Measurements from ENCODE around the gene GPC5. TPM values are rescaled to one million over a fixed set of nuclear protein-coding genes. Genes with fewer than 3 reads are reported as not detected.
"Not testable (repeated sequence)": the region's sequence is repeated elsewhere in the genome, so short reads cannot be mapped to it uniquely, and the experiment has no call there.

GPC5 gene
- total and polyA plus RNA-seq, 4 donors: 15.2 to 54.4 (median 24.0) TPM

DNA sequence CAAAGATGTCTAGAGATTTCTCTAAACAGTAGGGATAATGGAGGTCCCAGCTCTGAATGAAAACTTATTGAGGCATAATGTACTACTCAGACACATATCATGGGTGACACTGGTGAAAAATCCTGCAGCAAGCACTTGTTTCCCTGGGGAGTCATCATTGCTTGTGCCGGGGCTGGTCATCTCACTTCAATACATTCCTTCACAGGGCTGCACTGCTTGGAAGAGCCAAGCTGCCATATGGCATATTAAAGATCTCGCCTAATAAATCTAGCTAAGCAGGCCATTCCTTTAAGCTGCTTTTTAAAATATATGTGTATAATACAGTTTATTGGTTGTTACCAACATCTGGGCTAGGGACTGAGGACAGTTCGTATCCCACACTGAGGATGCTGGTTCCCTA, 1496.0 kb downstream of the GPC5 start:
- Histone ChIP-seq H3K9me3 (ENCODE audit: control insufficient read depth, insufficient read depth, low read length) (no peaks in the 10 kb centered on the region), H3K4me1 (ENCODE audit: control insufficient read depth, insufficient read depth, low read length) (no peaks in the 10 kb centered on the region), H3K27me3 (ENCODE audit: control insufficient read depth, insufficient read depth, low read length) (no peaks in the 10 kb centered on the region), H3K36me3 (ENCODE audit: control insufficient read depth, insufficient read depth, low read length) (no peaks in the 10 kb centered on the region), H3K4me3 (ENCODE audit: low read depth, low read length) (no peak overlapping the region), H3K27ac (ENCODE audit: low read depth, low read length) (no peak overlapping the region)
- peak in 1 of 6 donors; percentile 80 for DNase-seq (ENCODE audit: low read depth in 4 of 6, low spot score in 6 of 6)
- 14% methylated on average over 1 of the region's 3 CpGs for WGBS (ENCODE audit: insufficient coverage)

GRCh38 chr13:92896842-92897241, 1498.4 kb downstream of the GPC5 start:
- H3K27me3 ChIP-seq (ENCODE audit: control insufficient read depth, insufficient read depth, low read length): no peaks in the 10 kb centered on the region
- DNase-seq (ENCODE audit: low read depth in 4 of 6, low spot score in 6 of 6): peak in 2 of 6 donors; percentile 47 to 79
- WGBS (ENCODE audit: insufficient coverage): 100% methylated on average over 1 of the region's 2 CpGs
- no peaks in the 10 kb centered on the region for H3K9me3 ChIP-seq (ENCODE audit: control insufficient read depth, insufficient read depth, low read length)
- no peaks in the 10 kb centered on the region for H3K36me3 ChIP-seq (ENCODE audit: control insufficient read depth, insufficient read depth, low read length)
- H3K4me3 ChIP-seq (ENCODE audit: low read depth, low read length): no peak overlapping the region
- no peak overlapping the region for H3K27ac ChIP-seq (ENCODE audit: low read depth, low read length)
- no peaks in the 10 kb centered on the region for H3K4me1 ChIP-seq (ENCODE audit: control insufficient read depth, insufficient read depth, low read length)

- not testable (repeated sequence) for H3K4me1 ChIP-seq (ENCODE audit: control insufficient read depth, insufficient read depth, low read length); H3K4me3 ChIP-seq (ENCODE audit: low read depth, low read length); H3K9me3 ChIP-seq (ENCODE audit: control insufficient read depth, insufficient read depth, low read length); DNase-seq (ENCODE audit: low read depth in 4 of 6, low spot score in 6 of 6); H3K27me3 ChIP-seq (ENCODE audit: control insufficient read depth, insufficient read depth, low read length); H3K36me3 ChIP-seq (ENCODE audit: control insufficient read depth, insufficient read depth, low read length); H3K27ac ChIP-seq (ENCODE audit: low read depth, low read length)
Observed at GRCh38 chr13:92898946-92899345, 1500.5 kb downstream of the GPC5 start.

DNA sequence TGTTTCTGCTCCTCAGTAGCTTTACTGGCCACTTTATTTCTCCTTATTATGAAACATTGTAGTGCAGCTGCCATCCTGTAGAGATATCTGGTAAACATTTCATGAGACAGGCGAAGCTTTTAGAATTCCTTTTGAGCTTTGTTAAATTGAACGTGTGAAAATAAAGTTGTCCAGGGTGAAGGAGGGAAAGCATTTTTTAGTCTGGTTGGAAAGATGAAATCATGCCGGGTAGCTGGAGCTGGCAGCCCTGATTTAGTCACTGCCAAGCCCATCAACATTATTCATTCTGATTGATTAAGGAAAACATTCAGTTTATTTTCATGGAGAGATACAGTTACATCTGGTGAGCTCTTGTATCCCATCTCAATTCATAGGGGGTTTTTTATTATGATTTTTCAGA, 1502.0 kb downstream of the GPC5 start:
- Histone ChIP-seq H3K36me3 (ENCODE audit: control insufficient read depth, insufficient read depth, low read length) (no peaks in the 10 kb centered on the region), H3K27me3 (ENCODE audit: control insufficient read depth, insufficient read depth, low read length) (no peaks in the 10 kb centered on the region), H3K9me3 (ENCODE audit: control insufficient read depth, insufficient read depth, low read length) (no peaks in the 10 kb centered on the region), H3K27ac (ENCODE audit: low read depth, low read length) (no peak overlapping the region), H3K4me1 (ENCODE audit: control insufficient read depth, insufficient read depth, low read length) (no peaks in the 10 kb centered on the region), H3K4me3 (ENCODE audit: low read depth, low read length) (no peak overlapping the region)
- WGBS (ENCODE audit: insufficient coverage): 25% methylated on average over 2 of the region's 3 CpGs
- peak in 1 of 6 donors; percentile 20 for DNase-seq (ENCODE audit: low read depth in 4 of 6, low spot score in 6 of 6)

DNA sequence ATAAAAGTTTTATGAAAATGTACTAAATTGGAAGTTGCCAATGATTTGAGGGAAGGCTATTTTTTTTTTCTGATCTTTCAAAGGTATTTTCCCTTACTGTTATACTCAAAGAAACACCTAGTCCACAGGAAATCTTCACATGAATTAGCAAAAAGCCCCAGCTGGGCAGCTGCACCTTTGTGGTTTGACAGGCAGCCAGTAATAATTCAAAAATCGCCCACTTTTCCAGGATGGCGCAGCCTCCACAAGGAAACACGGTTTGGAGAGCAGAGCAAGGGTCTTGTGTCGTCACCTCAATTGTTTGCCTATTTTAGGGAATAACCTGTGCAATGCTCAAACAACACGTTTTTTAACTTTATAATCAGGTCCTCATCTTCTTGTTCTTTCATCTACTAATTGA, 1503.3 kb downstream of the GPC5 start:
- H3K4me3 ChIP-seq (ENCODE audit: low read depth, low read length): no peak overlapping the region
- H3K4me1 ChIP-seq (ENCODE audit: control insufficient read depth, insufficient read depth, low read length): no peaks in the 10 kb centered on the region
- H3K36me3 ChIP-seq (ENCODE audit: control insufficient read depth, insufficient read depth, low read length): no peaks in the 10 kb centered on the region
- no peak overlapping the region for H3K27ac ChIP-seq (ENCODE audit: low read depth, low read length)
- H3K9me3 ChIP-seq (ENCODE audit: control insufficient read depth, insufficient read depth, low read length): no peaks in the 10 kb centered on the region
- DNase-seq (ENCODE audit: low read depth in 4 of 6, low spot score in 6 of 6): no peak
- no peaks in the 10 kb centered on the region for H3K27me3 ChIP-seq (ENCODE audit: control insufficient read depth, insufficient read depth, low read length)
- 57% methylated on average over 1 of the region's 5 CpGs for WGBS (ENCODE audit: insufficient coverage)

DNA sequence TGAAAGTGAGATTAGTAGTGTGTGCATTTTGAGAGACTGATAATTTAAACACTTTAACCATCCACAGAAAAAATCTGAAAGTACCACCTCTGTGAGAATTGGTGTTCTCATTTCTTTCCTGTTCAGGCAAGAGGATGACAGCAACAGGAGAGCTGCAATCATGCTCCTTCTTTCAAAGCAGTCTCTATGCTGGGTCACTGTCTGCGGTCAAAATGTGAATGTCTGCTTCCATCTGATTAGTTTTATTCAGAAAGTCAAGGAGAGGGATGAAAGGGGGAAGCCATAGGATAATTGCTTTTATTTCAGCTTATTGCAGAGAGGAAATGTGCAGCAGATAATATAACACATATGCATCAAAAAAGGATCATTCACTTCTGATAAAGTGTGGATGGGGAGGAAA, 1514.2 kb downstream of the GPC5 start:
- Histone ChIP-seq H3K4me3 (ENCODE audit: low read depth, low read length) (no peak overlapping the region), H3K27me3 (ENCODE audit: control insufficient read depth, insufficient read depth, low read length) (no peaks in the 10 kb centered on the region), H3K4me1 (ENCODE audit: control insufficient read depth, insufficient read depth, low read length) (no peaks in the 10 kb centered on the region), H3K27ac (ENCODE audit: low read depth, low read length) (no peak overlapping the region), H3K9me3 (ENCODE audit: control insufficient read depth, insufficient read depth, low read length) (no peaks in the 10 kb centered on the region), H3K36me3 (ENCODE audit: control insufficient read depth, insufficient read depth, low read length) (no peaks in the 10 kb centered on the region)
- DNase-seq (ENCODE audit: low read depth in 4 of 6, low spot score in 6 of 6): peak in 1 of 6 donors; percentile 25
- 33% methylated on average over 1 of the region's 1 CpG for WGBS (ENCODE audit: insufficient coverage)

DNA sequence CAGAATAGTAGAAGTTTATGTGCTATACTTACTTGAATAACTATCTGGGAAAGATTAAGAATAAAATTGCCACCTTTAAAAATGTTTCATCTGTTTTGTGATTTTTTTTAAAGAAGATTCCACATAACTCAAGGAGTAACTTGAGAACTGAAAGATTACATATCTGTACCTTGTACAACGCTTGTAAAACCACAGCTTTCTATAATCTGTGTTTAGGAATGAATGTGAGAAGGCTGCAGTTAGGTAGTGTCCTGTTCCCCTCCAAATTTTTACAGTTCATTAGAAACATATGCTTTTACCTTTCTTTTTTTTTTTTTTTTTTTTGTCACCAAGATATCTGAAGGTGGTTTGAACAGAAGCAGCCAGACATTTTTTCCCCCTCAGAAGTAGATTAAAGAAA, 1515.4 kb downstream of the GPC5 start:
- no peak for DNase-seq (ENCODE audit: low read depth in 4 of 6, low spot score in 6 of 6)
- H3K4me1 ChIP-seq (ENCODE audit: control insufficient read depth, insufficient read depth, low read length): no peaks in the 10 kb centered on the region
- H3K4me3 ChIP-seq (ENCODE audit: low read depth, low read length): no peak overlapping the region
- WGBS (ENCODE audit: insufficient coverage): no CpG with 5 or more reads among the region's 1 CpG
- H3K9me3 ChIP-seq (ENCODE audit: control insufficient read depth, insufficient read depth, low read length): no peaks in the 10 kb centered on the region
- H3K27me3 ChIP-seq (ENCODE audit: control insufficient read depth, insufficient read depth, low read length): no peaks in the 10 kb centered on the region
- no peaks in the 10 kb centered on the region for H3K36me3 ChIP-seq (ENCODE audit: control insufficient read depth, insufficient read depth, low read length)
- H3K27ac ChIP-seq (ENCODE audit: low read depth, low read length): no peak overlapping the region

Small RNAs within 50 kb of the gene (small RNA-seq; reads per million reads assigned to genes)
- not detected for gene AL356737.1 (ENCODE audit: low replicate concordance)
- not detected for gene FABP5P4 (ENCODE audit: low replicate concordance)
- 0.10 reads per million for gene MIR548AS (ENCODE audit: low replicate concordance)
- not detected for gene RNU4ATAC3P (ENCODE audit: low replicate concordance)

Other genes starting within 250 kb of the GPC5 start
- 1 to 10 TPM; 5.4 to 7.8 TPM for gene MIR17HG, start 50.9 kb upstream of the GPC5 start, total RNA-seq
- gene MIR17HG, start 50.9 kb upstream of the GPC5 start, polyA plus RNA-seq (ENCODE audit: insufficient read length in 2 of 2): 1 to 10 TPM; 1.6 to 2.2 TPM

All from spinal cord (tissue), 10 donors.